Right hindlimb (tissue), 1 donor: ENCODE results near the gene INAFM1.

Experiments used
- DNase-seq: peaks from one replicate; pipeline ENCODE4 v3.0.0-alpha.2; 2018

The INAFM1 gene

GRCh38 chr19:47274071-47274890 is at the start of gene INAFM1:
TSS of gene INAFM1 (plus strand) at chr19:47274885. CDS start at chr19:47274920, 35 bp downstream.
- DNase-seq: peak; percentile 98

- DNase-seq: peak; percentile 91
Measured at GRCh38 chr19:47225746-47226425, 48.8 kb upstream of the INAFM1 start.

- DNase-seq: peak; percentile 73
Measured at GRCh38 chr19:47226426-47227351, 48.0 kb upstream of the INAFM1 start.

- peak; percentile 88 for DNase-seq
Measured at GRCh38 chr19:47227352-47228167, 47.1 kb upstream of the INAFM1 start.

GRCh38 chr19:47228168-47228936 is 46.3 kb upstream of the INAFM1 start:
- DNase-seq: peak; percentile 34

GRCh38 chr19:47228937-47229675 is 45.6 kb upstream of the INAFM1 start:
- DNase-seq: peak; percentile 44

GRCh38 chr19:47229676-47230053 is 45.0 kb upstream of the INAFM1 start:
- DNase-seq: peak; percentile 32

GRCh38 chr19:47230054-47230920 is 44.4 kb upstream of the INAFM1 start:
- peak; percentile 55 for DNase-seq

- no peak for DNase-seq
Measured at GRCh38 chr19:47230921-47231214, 43.8 kb upstream of the INAFM1 start, which contains the start of gene BBC3. TSS of gene BBC3 (minus strand) at chr19:47231199. CDS start at chr19:47228431, 2,768 bp downstream.

- DNase-seq: peak; percentile 87
Measured at GRCh38 chr19:47231215-47232054, 43.2 kb upstream of the INAFM1 start.

GRCh38 chr19:47232422-47233211 is 42.1 kb upstream of the INAFM1 start:
- no peak for DNase-seq

GRCh38 chr19:47236072-47236675 is 38.5 kb upstream of the INAFM1 start:
- no peak for DNase-seq

GRCh38 chr19:47239152-47239551 is 35.5 kb upstream of the INAFM1 start:
- no peak for DNase-seq

GRCh38 chr19:47239610-47240296 is 34.9 kb upstream of the INAFM1 start:
- DNase-seq: peak; percentile 81

GRCh38 chr19:47240556-47240955 is 34.1 kb upstream of the INAFM1 start:
- DNase-seq: no peak

- peak; percentile 57 for DNase-seq
Measured at GRCh38 chr19:47240996-47241918, 33.4 kb upstream of the INAFM1 start.
